Esophagus squamous epithelium (tissue), 4 donors: Measurements from ENCODE around the gene TBC1D22B.

Source experiments
- POLR2A ChIP-seq, 4 donors: fragments of 450-650 bp; IDR thresholded peaks; one replicate each; pipeline ENCODE4 v1.6.1; 2017; ENCODE audit warnings: antibody characterized with exemption in 4 of 4, mild to moderate bottlenecking in 4 of 4, moderate library complexity in 3 of 4
- TF ChIP-seq, protein P1 (sequence below), 6 experiments: fragments of 450-650 bp in 4 of 6; fragments of 200-600 bp in 2 of 6; sonication (generic) in 2 of 6; IDR thresholded peaks; one replicate each; pipeline ENCODE4 v1.5.1; 2016 to 2019; ENCODE audit warnings: antibody characterized with exemption in 6 of 6, mild to moderate bottlenecking in 4 of 6, moderate library complexity in 4 of 6

- TF ChIP-seq, protein P1, sequence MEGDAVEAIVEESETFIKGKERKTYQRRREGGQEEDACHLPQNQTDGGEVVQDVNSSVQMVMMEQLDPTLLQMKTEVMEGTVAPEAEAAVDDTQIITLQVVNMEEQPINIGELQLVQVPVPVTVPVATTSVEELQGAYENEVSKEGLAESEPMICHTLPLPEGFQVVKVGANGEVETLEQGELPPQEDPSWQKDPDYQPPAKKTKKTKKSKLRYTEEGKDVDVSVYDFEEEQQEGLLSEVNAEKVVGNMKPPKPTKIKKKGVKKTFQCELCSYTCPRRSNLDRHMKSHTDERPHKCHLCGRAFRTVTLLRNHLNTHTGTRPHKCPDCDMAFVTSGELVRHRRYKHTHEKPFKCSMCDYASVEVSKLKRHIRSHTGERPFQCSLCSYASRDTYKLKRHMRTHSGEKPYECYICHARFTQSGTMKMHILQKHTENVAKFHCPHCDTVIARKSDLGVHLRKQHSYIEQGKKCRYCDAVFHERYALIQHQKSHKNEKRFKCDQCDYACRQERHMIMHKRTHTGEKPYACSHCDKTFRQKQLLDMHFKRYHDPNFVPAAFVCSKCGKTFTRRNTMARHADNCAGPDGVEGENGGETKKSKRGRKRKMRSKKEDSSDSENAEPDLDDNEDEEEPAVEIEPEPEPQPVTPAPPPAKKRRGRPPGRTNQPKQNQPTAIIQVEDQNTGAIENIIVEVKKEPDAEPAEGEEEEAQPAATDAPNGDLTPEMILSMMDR (IDR thresholded peaks at IDR 0.05): no peak
- TF ChIP-seq POLR2A (IDR thresholded peaks at IDR 0.05): no peak
Measured at GRCh38 chr6:37233541-37233940, 24.0 kb upstream of the TBC1D22B start.
